Activated T-cell treated with anti-CD3 and anti-CD28 coated beads, Interleukin-2, amount 50 U/mL, for 4 hours (primary cell): ENCODE measurements around the gene CPAMD8. TPM values are rescaled to one million over a fixed set of nuclear protein-coding genes. Genes with fewer than 3 reads are reported as not detected.
"Not testable (repeated sequence)": the region's sequence is repeated elsewhere in the genome, so short reads cannot be mapped to it uniquely, and the experiment has no call there.

Experiments used
- ATAC-seq, 2 donors: fragments of 200-7000 bp; cut with Tn5 transposase; one replicate each; pipeline ENCODE4 v1.10.0; 2021
- DNase-seq: peaks from one replicate; pipeline ENCODE4 v3.0.0-alpha.2; 2020
- H3K27me3 Mint-ChIP-seq: one replicate; pipeline ENCODE4 v1.8.0; 2021; ENCODE audit warnings: low read depth, mixed read lengths
- H3K36me3 Mint-ChIP-seq: one replicate; pipeline ENCODE4 v1.8.0; 2022; ENCODE audit warnings: mixed read lengths; ENCODE audit not compliant: insufficient read depth
- H3K4me1 Mint-ChIP-seq: one replicate; pipeline ENCODE4 v1.8.0; 2021; ENCODE audit warnings: low read depth, mixed read lengths
- H3K4me3 Mint-ChIP-seq: one replicate; pipeline ENCODE4 v1.8.0; 2021; ENCODE audit warnings: mild to moderate bottlenecking, moderate library complexity, mixed read lengths
- H3K9me3 Mint-ChIP-seq: one replicate; pipeline ENCODE4 v1.8.0; 2021; ENCODE audit warnings: mixed read lengths
- total RNA-seq, 3 donors: library from RNA; stranded (reverse); gene quantifications; one replicate each; pipeline ENCODE4 v1.2.1, GENCODE V29; 2021

CPAMD8 gene
- total RNA-seq, 3 donors from 2014 or later, result 0.18 to 0.37 TPM; not detected in 1

- Mint-ChIP-seq H3K27me3 (no peaks in the 10 kb centered on the region), H3K4me3 (no peak overlapping the region), H3K36me3 (no peaks in the 10 kb centered on the region), H3K9me3 (peaks cover 5% of the 10 kb centered on the region), H3K4me1 (peaks cover 25% of the 10 kb centered on the region)
- DNase-seq (no peak), ATAC-seq (no peak)
These were observed 24.2 kb downstream of the CPAMD8 start for GRCh38 chr19:17002455-17002854.

- Mint-ChIP-seq H3K27me3 (no peaks in the 10 kb centered on the region), H3K9me3 (peaks cover 5% of the 10 kb centered on the region), H3K36me3 (no peaks in the 10 kb centered on the region), H3K4me3 (peak overlapping the region; percentile 33), H3K4me1 (peaks cover 25% of the 10 kb centered on the region)
- peak; percentile 48 to 80 for ATAC-seq
- DNase-seq, result peak; percentile 36
These were observed 24.9 kb downstream of the CPAMD8 start for GRCh38 chr19:17001603-17002183.

- peaks cover 25% of the 10 kb centered on the region for H3K4me1 Mint-ChIP-seq
- ATAC-seq (no peak), DNase-seq (no peak)
- H3K4me3 Mint-ChIP-seq, result no peak overlapping the region
- H3K36me3 Mint-ChIP-seq, result no peaks in the 10 kb centered on the region
- H3K9me3 Mint-ChIP-seq, result peaks cover 5% of the 10 kb centered on the region
- no peaks in the 10 kb centered on the region for H3K27me3 Mint-ChIP-seq
These were observed 27.9 kb downstream of the CPAMD8 start for GRCh38 chr19:16998635-16999194.

- not testable (repeated sequence) for DNase-seq, ATAC-seq, H3K9me3 Mint-ChIP-seq, H3K27me3 Mint-ChIP-seq, H3K4me3 Mint-ChIP-seq, H3K36me3 Mint-ChIP-seq
- H3K4me1 Mint-ChIP-seq, result peaks cover 19% of the 10 kb centered on the region
These were observed 29.6 kb downstream of the CPAMD8 start for GRCh38 chr19:16996838-16997490.

- H3K9me3 Mint-ChIP-seq, result peaks cover 11% of the 10 kb centered on the region
These were observed 37.9 kb downstream of the CPAMD8 start for GRCh38 chr19:16988661-16989060.

GRCh38 chr19:16985403-16985802, 41.2 kb downstream of the CPAMD8 start:
- Mint-ChIP-seq H3K4me1 (no peaks in the 10 kb centered on the region), H3K27me3 (peaks cover 6% of the 10 kb centered on the region), H3K4me3 (no peak overlapping the region), H3K9me3 (peaks cover 12% of the 10 kb centered on the region), H3K36me3 (peaks cover 7% of the 10 kb centered on the region)
- ATAC-seq (no peak), DNase-seq (no peak)

More at GRCh38 chr19:16988661-16989060, 37.9 kb downstream of the CPAMD8 start:
- Mint-ChIP-seq H3K4me1 (no peaks in the 10 kb centered on the region), H3K27me3 (peaks cover 6% of the 10 kb centered on the region), H3K4me3 (no peak overlapping the region), H3K36me3 (peaks cover 10% of the 10 kb centered on the region)
- no peak for ATAC-seq
- no peak for DNase-seq

GRCh38 chr19:16982586-16982985, 44.0 kb downstream of the CPAMD8 start:
- ATAC-seq, H3K4me1 Mint-ChIP-seq, H3K4me3 Mint-ChIP-seq, H3K36me3 Mint-ChIP-seq, H3K27me3 Mint-ChIP-seq, DNase-seq: not testable (repeated sequence)
- peaks cover 22% of the 10 kb centered on the region for H3K9me3 Mint-ChIP-seq

- H3K4me1 Mint-ChIP-seq, result no peaks in the 10 kb centered on the region
- H3K9me3 Mint-ChIP-seq, result peaks cover 18% of the 10 kb centered on the region
These were observed 47.5 kb downstream of the CPAMD8 start for GRCh38 chr19:16978839-16979802.

GRCh38 chr19:16978156-16978555, 48.5 kb downstream of the CPAMD8 start:
- ATAC-seq (no peak), DNase-seq (no peak)
- no peaks in the 10 kb centered on the region for H3K36me3 Mint-ChIP-seq
- H3K4me1 Mint-ChIP-seq, result no peaks in the 10 kb centered on the region
- H3K4me3 Mint-ChIP-seq, result no peak overlapping the region
- peaks cover 7% of the 10 kb centered on the region for H3K27me3 Mint-ChIP-seq
- peaks cover 10% of the 10 kb centered on the region for H3K9me3 Mint-ChIP-seq

More at GRCh38 chr19:16978839-16979802, 47.5 kb downstream of the CPAMD8 start:
- no peak overlapping the region for H3K4me3 Mint-ChIP-seq
- DNase-seq (no peak), ATAC-seq (no peak)
- peaks cover 4% of the 10 kb centered on the region for H3K36me3 Mint-ChIP-seq
- peaks cover 11% of the 10 kb centered on the region for H3K27me3 Mint-ChIP-seq

GRCh38 chr19:16977306-16977705, 49.3 kb downstream of the CPAMD8 start:
- H3K36me3 Mint-ChIP-seq, result no peaks in the 10 kb centered on the region
- ATAC-seq, result no peak
- H3K4me1 Mint-ChIP-seq, result no peaks in the 10 kb centered on the region
- H3K27me3 Mint-ChIP-seq, result peaks cover 7% of the 10 kb centered on the region
- H3K4me3 Mint-ChIP-seq, result no peak overlapping the region
- H3K9me3 Mint-ChIP-seq, result peaks cover 10% of the 10 kb centered on the region
- DNase-seq, result no peak

GRCh38 chr19:16976446-16976845, 50.2 kb downstream of the CPAMD8 start:
- ATAC-seq, result no peak
- Mint-ChIP-seq H3K4me1 (no peaks in the 10 kb centered on the region), H3K27me3 (peaks cover 7% of the 10 kb centered on the region)

GRCh38 chr19:16970821-16971220, 55.8 kb downstream of the CPAMD8 start:
- peaks cover 8% of the 10 kb centered on the region for H3K9me3 Mint-ChIP-seq
- ATAC-seq, result no peak
- H3K36me3 Mint-ChIP-seq, result no peaks in the 10 kb centered on the region
- peaks cover 2% of the 10 kb centered on the region for H3K27me3 Mint-ChIP-seq
- no peak for DNase-seq
- no peak overlapping the region for H3K4me3 Mint-ChIP-seq
- no peaks in the 10 kb centered on the region for H3K4me1 Mint-ChIP-seq

More at GRCh38 chr19:16976446-16976845, 50.2 kb downstream of the CPAMD8 start:
- Mint-ChIP-seq H3K36me3 (no peaks in the 10 kb centered on the region), H3K4me3 (no peak overlapping the region), H3K9me3 (peaks cover 10% of the 10 kb centered on the region)
- DNase-seq, result no peak

GRCh38 chr19:16969135-16969534, 57.5 kb downstream of the CPAMD8 start:
- Mint-ChIP-seq H3K9me3 (peaks cover 8% of the 10 kb centered on the region), H3K4me3 (no peak overlapping the region), H3K4me1 (no peaks in the 10 kb centered on the region), H3K36me3 (no peaks in the 10 kb centered on the region), H3K27me3 (peaks cover 7% of the 10 kb centered on the region)
- DNase-seq, result no peak
- ATAC-seq, result no peak
